ENCODE results near the gene RPL28.

Gene RPL28

DNA sequence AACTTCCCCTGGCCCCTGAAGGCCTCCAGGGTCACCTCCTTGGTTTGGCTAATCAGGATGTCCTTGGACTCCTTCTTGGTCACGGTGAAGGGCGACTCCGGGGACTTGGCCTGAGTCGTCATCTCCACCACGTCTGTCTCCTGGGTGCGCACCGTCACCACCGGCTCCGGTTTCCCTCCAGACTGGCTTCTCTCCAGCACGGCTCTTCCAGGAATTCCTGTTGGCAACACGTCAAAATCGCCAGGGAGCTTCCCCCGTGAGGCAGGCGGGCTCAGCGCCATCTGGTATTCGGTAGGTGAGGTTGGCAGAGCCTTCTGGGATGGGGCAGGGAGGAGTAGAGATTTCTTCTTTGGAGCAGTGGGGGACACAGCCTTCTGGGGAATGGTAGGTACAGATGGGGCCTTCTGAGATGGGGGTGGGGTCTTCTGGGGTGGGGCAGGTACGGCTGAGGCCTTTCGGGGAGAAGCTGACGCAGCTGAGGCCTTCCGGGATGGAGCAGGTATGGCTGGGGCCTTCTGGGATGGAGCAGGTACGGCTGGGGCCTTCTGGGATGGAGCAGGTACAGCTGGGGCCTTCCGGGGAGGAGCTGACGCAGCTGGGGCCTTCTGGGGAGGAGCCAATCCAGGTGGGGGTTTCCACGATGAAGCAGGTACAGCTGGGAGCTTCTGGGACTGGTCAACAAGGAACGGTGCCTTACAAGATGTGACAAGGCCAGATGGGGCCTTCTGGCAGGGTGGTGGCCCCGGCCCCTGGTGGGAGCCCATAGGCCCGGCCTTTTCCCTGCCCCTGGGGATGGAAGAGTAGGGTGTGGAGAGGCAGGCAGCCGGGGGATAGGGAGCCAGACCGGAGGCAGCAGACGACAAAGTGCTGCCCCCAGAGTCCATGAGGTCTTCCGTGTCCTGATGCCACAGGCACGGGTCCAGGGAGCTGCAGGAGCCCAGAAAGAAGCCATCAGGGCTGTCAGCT lies 26.5 kb upstream of the RPL28 start:
- CTCF ChIA-PET, result interaction anchor here (0.7 kb wide), 1 partner anchor 20 kb away, joined by 3 read pairs; the partner anchor contains the start of gene KMT5C
- DNase-seq (ENCODE audit: extremely low spot score), result no peak
- TF ChIP-seq SUZ12 (IDR thresholded peaks at IDR 0.05), result no peak
- no peak for TF ChIP-seq HDGF (IDR thresholded peaks at IDR 0.05; ENCODE audit: borderline replicate concordance)
- TF ChIP-seq TARDBP (IDR thresholded peaks at IDR 0.05), result no peak
- TF ChIP-seq NFRKB (IDR thresholded peaks at IDR 0.05), result no peak
- TF ChIP-seq FOXK2 (IDR thresholded peaks at IDR 0.05), result no peak
- TF ChIP-seq FOXA1 (IDR thresholded peaks at IDR 0.05), result no peak
- TF ChIP-seq L3MBTL2 (conservative IDR thresholded peaks at IDR 0.05), result no peak
- TF ChIP-seq SP1 (IDR thresholded peaks at IDR 0.05), result no peak
- no peak for TF ChIP-seq LEF1 (IDR thresholded peaks at IDR 0.05; ENCODE audit: borderline replicate concordance)
- no peak for TF ChIP-seq FOXM1 (IDR thresholded peaks at IDR 0.05; ENCODE audit: borderline replicate concordance)
- TF ChIP-seq ARNT (IDR thresholded peaks at IDR 0.05), result no peak
- TF ChIP-seq ELF4 (IDR thresholded peaks at IDR 0.05), result no peak
- TF ChIP-seq, protein P1, sequence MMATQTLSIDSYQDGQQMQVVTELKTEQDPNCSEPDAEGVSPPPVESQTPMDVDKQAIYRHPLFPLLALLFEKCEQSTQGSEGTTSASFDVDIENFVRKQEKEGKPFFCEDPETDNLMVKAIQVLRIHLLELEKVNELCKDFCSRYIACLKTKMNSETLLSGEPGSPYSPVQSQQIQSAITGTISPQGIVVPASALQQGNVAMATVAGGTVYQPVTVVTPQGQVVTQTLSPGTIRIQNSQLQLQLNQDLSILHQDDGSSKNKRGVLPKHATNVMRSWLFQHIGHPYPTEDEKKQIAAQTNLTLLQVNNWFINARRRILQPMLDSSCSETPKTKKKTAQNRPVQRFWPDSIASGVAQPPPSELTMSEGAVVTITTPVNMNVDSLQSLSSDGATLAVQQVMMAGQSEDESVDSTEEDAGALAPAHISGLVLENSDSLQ (IDR thresholded peaks at IDR 0.05), result no peak
- no peak for TF ChIP-seq ZNF384 (IDR thresholded peaks at IDR 0.05)
- no peak for TF ChIP-seq BHLHE40 (IDR thresholded peaks at IDR 0.05; ENCODE audit: borderline replicate concordance)
- POLR2A ChIA-PET, result no interaction called here

DNA sequence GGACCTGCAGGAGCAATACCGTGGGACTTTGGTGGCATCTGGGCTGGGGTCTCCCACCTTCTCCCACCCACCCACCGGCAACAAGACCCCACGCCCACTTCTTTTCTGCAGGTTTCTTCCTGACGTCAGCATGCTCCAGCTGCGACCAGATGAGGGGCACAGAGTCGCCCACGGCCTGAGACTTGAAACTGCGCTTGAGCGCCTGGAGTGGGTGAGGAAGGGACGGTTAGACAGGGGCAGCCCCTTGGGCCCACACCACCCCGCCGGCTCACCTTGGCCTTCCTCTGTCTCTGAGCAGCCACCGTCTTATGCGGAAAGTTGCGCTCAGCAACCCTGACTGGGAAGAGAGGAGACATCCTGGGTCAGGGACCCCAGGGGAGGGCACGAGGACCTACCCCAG lies 24.8 kb upstream of the RPL28 start:
- no peak for TF ChIP-seq ELF4 (IDR thresholded peaks at IDR 0.05)
- no peak for TF ChIP-seq FOXK2 (IDR thresholded peaks at IDR 0.05)
- TF ChIP-seq, protein P1 (IDR thresholded peaks at IDR 0.05), result no peak
- TF ChIP-seq TARDBP (IDR thresholded peaks at IDR 0.05), result no peak
- TF ChIP-seq ARNT (IDR thresholded peaks at IDR 0.05), result no peak
- no peak for TF ChIP-seq LEF1 (IDR thresholded peaks at IDR 0.05; ENCODE audit: borderline replicate concordance)
- no peak for TF ChIP-seq NFRKB (IDR thresholded peaks at IDR 0.05)
- TF ChIP-seq SUZ12 (IDR thresholded peaks at IDR 0.05), result no peak
- TF ChIP-seq FOXM1 (IDR thresholded peaks at IDR 0.05; ENCODE audit: borderline replicate concordance), result no peak
- no peak for TF ChIP-seq BHLHE40 (IDR thresholded peaks at IDR 0.05; ENCODE audit: borderline replicate concordance)
- TF ChIP-seq FOXA1 (IDR thresholded peaks at IDR 0.05), result no peak
- TF ChIP-seq L3MBTL2 (conservative IDR thresholded peaks at IDR 0.05), result no peak
- no peak for TF ChIP-seq CTBP1 (IDR thresholded peaks at IDR 0.05; ENCODE audit: borderline replicate concordance)
- TF ChIP-seq ZNF384 (IDR thresholded peaks at IDR 0.05), result no peak
- no peak for TF ChIP-seq SP1 (IDR thresholded peaks at IDR 0.05)
- no peak for TF ChIP-seq HDGF (IDR thresholded peaks at IDR 0.05; ENCODE audit: borderline replicate concordance)
- ChIA-PET POLR2A (interaction anchor here (1.2 kb wide), 1 partner anchor 22 kb away, joined by 4 read pairs; no protein-coding TSS in a partner anchor), CTCF (no interaction called here)
- DNase-seq (ENCODE audit: extremely low spot score), result no peak

DNA sequence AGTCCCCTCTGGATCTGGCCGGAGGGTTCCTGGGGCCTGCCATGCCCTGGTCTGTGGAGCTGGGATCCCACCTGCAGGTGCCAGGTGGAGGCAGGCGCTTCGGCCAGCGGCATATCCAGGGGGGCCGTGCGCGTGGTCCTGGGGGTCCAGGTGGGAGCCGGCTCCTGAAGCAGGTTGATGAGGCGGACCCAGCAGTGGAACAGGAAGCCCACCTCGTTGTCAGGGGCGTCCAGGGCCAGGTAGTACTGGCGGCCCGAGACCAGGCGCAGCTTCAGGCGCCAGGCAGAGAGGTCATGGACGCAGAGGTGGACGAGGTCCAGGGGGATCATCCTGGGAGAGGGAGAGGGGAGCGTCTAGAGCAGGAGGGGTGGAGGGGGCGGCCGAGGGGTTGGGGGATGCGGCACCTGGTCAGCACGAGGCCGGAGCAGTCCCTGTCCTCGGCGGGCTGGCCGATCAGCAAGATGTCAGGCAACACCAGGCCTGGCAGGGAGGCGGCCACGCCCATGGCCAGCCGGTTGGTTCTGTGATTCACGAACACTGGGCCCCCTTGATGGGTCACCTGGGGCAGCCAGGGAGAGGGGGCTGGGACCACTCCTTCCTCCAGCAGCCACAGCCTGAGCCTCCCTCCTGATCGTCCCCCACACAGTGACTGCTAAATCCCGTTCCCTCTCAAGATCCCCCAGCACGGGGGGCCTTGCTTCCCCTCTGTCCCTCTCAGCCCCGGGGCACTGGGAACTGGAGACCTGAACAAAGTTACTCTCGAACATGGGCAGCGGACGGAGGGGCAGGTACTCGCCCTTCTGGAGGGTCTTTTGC lies 23.4 kb upstream of the RPL28 start:
- DNase-seq (ENCODE audit: extremely low spot score), result no peak
- ChIA-PET CTCF (no interaction called here), POLR2A (interaction anchor here (1.0 to 1.3 kb wide), 2 partner anchors 12 to 45 kb away, joined by 3 read pairs; partner anchors contain the start of gene UBE2S)
- no peak for TF ChIP-seq FOXA1 (IDR thresholded peaks at IDR 0.05)

DNA sequence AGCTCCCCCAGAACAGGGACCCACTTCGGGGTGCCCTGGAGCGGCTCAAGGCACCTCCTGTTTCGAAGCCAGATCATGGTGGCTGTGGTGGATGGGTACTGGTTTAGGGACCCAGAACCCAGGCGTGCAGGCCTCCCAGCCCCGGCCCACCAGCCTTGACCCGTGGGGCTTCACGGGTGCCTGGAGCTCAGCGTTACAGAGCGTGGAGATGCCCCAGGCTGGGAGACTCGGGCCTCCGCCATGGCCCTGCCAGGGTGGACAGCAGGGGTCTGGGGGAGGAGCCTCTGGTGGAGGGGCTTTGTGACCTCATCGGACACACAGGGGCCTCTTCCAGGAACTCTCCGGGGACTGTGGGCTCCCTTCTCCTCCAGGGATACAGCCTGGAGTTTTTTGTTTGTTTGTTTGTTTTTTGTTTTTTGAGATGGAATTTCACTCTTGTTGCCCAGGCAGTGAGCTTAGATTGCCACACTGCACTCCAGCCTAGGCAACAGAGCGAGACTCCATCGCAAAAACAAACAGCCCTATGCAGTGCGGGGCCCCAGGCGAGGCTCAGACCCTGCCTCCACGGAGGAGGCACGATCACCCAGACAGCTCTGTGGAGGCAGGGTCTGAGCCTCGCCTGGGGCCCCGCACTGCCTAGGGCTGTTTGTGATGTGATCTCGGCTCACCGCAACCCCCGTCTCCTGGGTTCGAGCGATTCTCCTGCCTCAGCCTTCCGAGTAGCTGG lies 22.6 kb upstream of the RPL28 start, which contains the start of gene GARIN5B:
Gene GARIN5B (minus strand): TSS at position 271 of the 727 bp plus-strand sequence. CDS start 194 bp downstream, at position 77.
- ChIA-PET POLR2A (interaction anchor here (1.0 to 1.1 kb wide), 2 partner anchors 13 to 40 kb away, joined by 3 read pairs; no protein-coding TSS in a partner anchor), CTCF (no interaction called here)
- DNase-seq (ENCODE audit: extremely low spot score), result no peak
- TF ChIP-seq LEF1 (IDR thresholded peaks at IDR 0.05; ENCODE audit: borderline replicate concordance) (no peak), BHLHE40 (IDR thresholded peaks at IDR 0.05; ENCODE audit: borderline replicate concordance) (no peak), FOXA1 (IDR thresholded peaks at IDR 0.05) (no peak), ZNF384 (IDR thresholded peaks at IDR 0.05) (no peak), SUZ12 (IDR thresholded peaks at IDR 0.05) (no peak), CTBP1 (IDR thresholded peaks at IDR 0.05; ENCODE audit: borderline replicate concordance) (no peak)
- TF ChIP-seq, protein P1 (IDR thresholded peaks at IDR 0.05), result no peak

DNA sequence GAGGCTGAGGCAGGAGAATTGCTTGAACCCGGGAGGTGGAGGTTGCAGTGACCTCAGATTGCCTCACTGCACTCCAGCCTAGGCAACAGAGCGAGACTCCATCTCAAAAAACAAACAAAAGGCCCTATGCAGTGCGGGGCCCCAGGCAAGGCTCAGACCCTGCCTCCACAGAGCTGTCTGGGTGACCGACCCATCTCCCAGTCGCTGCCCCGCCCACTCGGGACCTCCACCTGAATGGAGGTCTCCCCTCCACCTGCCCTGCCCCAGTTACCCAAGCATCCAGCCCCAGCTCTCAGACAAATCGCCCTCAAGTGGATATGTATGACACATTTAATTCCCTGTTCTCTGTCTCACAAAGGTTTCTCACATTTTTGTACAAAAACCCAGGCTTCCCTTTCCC lies 20.5 kb upstream of the RPL28 start:
- TF ChIP-seq FOXK2 (IDR thresholded peaks at IDR 0.05) (no peak), SUZ12 (IDR thresholded peaks at IDR 0.05) (no peak), LEF1 (IDR thresholded peaks at IDR 0.05; ENCODE audit: borderline replicate concordance) (no peak), FOXA1 (IDR thresholded peaks at IDR 0.05) (no peak), SP1 (IDR thresholded peaks at IDR 0.05) (no peak), ZNF384 (IDR thresholded peaks at IDR 0.05) (no peak), FOXM1 (IDR thresholded peaks at IDR 0.05; ENCODE audit: borderline replicate concordance) (no peak), TARDBP (IDR thresholded peaks at IDR 0.05) (no peak), ELF4 (IDR thresholded peaks at IDR 0.05) (no peak), HDGF (IDR thresholded peaks at IDR 0.05; ENCODE audit: borderline replicate concordance) (no peak), L3MBTL2 (conservative IDR thresholded peaks at IDR 0.05) (no peak), NFRKB (IDR thresholded peaks at IDR 0.05) (no peak)
- TF ChIP-seq, protein P1 (IDR thresholded peaks at IDR 0.05), result no peak
- POLR2A ChIA-PET, result no interaction called here
- CTCF ChIA-PET, result no interaction called here
- DNase-seq (ENCODE audit: extremely low spot score), result no peak

Data from HEK293T (cell line).